NCI-H748 (cell line): Measurements from ENCODE around the gene NT5DC3.

Source experiments
- DNase-seq: peaks from one replicate; lab custom pipeline; 2025; ENCODE audit not compliant: unreplicated experiment; lab: John Stamatoyannopoulos, UW

NT5DC3 gene

GRCh38 chr12:103840876-103841689 lies at the start of gene NT5DC3:
NT5DC3 (minus strand) TSS chr12:103841234; CDS start chr12:103841156, 78 bp downstream.
- DNase-seq, result peak; percentile 90

DNA sequence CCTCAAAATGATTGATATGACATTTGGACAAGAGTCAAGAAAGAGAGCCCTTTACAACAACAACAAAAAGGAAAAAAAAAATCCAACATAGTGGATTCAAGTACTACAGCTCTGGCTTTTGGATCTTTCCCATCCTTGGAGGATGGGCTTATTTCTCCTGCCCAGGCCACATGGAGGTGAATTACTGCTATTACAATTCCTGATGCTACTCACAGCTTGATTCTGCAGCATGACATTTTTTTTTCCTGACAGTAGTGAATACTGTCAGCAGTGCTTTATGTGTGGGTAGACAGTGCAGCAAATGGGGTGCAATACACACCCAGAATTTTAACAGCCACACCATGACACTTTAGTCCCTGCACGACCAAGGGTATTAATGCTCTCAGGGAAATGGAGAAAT lies 46.7 kb upstream of the NT5DC3 start:
- no peak for DNase-seq

- DNase-seq, result no peak
Observed at GRCh38 chr12:103886195-103886797, 45.3 kb upstream of the NT5DC3 start.

DNA sequence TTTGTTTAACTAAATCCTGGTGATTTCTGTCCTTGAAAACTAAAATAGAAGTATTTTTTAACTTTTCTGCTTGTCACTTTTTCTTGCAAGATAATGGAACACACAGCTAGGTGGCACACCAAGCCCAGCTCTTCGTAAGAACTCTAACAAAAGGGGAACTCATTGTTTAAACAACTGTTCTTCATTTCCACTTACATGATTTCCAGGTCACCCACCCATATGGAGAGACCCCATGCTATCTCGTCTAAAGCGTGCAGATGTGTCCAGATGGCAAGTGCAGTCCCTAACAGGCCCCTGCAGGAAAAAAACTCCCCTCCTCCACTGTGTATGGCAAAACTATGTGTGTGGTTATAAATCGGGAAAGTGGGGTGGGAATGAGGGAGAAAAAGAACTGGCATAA lies 43.3 kb upstream of the NT5DC3 start:
- DNase-seq, result peak; percentile 52

GRCh38 chr12:103883908-103884307 lies 42.9 kb upstream of the NT5DC3 start:
- no peak for DNase-seq

DNA sequence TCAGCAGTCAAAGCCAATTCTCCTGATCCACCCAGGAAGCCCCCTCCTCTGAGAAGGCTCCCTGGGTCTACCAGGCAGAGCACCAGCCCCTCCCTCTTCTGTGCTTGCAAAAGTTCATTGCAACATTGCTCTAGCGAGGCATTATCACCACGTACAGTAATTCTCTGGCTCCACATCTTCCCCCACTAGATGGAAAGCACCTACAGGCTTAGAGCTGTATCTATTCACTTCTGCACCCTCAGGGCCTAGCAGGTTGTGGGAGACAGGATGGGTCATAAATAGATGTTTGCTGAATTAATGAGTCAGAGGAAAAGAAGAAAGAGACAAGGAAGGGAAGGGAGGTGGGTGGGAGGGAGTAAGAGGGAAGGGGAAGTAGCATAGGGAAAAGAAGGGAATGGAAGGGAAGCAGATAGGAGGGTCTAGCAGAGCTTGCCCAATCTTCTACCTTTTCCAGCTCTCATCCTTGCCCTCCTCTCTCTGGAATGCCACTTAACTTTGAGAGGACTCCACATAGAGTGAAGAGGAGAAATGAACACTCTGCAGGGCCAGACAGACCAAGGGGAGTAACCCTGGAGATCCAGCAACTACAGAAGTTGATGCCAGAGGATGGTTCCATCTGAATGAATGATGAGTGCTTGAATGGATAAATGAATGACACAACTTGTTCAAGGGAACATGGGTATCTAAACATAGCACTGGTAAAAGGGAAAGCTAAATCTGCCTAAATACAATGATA lies 42.0 kb upstream of the NT5DC3 start:
- no peak for DNase-seq

DNA sequence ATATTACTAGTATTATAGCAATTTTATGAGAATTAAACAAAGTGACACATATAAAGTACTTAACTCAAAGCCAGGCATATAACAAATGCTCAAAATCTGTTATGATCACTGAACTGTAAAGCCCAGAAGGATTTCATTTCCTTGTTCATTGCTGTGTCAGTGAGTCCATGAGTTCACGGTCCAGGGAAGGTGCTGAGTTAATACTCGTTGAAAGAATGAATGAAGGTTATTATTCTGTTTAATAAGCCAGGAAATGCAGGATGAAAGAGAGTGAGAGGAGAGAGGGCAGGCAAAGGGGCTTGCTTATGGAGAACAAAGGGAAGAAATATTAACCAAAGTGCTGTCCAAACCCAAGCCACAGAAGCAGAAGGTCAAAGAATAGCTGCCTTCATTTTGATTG lies 40.2 kb upstream of the NT5DC3 start:
- DNase-seq, result no peak

DNA sequence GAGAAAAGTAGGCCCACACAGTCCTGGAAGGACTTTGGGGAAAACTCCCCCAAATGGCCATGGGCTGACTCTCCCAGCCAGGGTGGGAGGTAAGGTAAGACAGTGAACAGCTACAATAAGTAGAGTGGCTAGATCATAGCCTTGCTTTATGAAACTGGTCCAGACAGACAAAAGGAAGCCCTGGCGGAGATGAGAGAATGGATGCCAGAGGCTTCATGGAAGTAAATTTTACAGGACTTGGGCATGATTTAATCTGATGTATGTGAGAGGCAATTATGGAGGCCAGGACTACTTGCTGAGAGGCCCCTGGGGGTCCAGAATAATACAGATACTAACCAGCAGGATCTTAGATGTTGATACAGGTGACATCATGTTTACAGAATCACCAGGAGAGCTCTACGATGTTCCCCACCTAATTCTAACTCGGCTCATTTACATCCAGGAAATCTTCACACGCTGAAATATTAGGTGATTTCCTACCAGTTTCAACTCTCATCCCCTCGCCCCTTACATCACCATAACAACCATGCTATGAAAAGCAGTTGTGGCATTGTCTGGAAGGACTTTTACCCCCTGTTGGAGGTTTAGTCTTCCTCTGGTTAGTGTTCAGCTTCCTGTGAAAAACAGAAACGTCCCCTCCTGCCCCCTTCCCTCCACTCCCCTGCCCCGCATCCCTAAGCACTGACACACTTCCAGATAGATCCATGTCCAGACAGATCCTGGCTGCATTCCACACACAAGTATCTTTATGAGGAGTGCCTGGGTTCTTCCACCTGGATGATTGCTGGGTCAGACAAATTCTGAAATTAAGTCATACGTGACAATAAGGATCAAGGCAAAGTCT lies 39.5 kb upstream of the NT5DC3 start:
- peak; percentile 84 for DNase-seq

DNA sequence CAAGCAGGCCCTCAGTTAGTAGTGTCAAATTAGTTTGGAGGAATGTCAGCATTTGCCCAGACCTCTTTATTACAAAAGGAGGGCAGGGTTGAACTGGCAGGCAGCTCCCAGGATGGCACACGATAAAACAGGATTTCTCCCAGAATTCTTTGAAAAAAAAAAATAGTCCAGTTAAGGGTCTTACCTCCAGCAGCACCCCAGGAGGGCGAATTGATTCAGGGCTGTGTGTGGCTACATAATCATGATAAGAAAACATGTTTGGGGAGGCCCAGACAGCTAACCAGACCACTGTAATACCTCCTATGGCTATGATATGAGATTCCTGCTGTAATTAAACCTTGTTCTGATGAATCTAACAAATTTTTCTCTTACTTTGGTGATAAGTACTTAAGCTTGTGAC lies 38.8 kb upstream of the NT5DC3 start:
- no peak for DNase-seq

GRCh38 chr12:103879048-103879692 lies 38.1 kb upstream of the NT5DC3 start:
- DNase-seq, result no peak

- peak; percentile 84 for DNase-seq
Observed at GRCh38 chr12:103877934-103878510, 37.0 kb upstream of the NT5DC3 start.

- DNase-seq, result no peak
Observed at GRCh38 chr12:103877288-103877687, 36.3 kb upstream of the NT5DC3 start.

DNA sequence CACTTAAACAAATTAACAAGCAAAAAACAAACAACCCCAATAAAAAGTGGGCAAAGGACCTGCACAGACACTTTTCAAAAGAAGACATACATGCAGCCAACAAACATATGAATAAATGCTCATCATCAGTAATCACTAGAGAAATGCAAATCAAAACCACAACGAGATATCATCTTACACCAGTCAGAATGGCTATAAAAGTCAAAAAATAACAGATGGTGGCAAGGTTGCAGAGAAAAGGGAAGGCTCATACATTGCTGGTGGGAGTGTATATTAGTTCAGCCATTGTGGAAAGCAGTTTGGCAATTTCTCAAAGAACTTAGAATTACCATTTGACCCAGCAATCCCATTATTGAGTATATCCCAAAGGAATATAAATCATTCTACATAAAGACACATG lies 34.6 kb upstream of the NT5DC3 start:
- no peak for DNase-seq

DNA sequence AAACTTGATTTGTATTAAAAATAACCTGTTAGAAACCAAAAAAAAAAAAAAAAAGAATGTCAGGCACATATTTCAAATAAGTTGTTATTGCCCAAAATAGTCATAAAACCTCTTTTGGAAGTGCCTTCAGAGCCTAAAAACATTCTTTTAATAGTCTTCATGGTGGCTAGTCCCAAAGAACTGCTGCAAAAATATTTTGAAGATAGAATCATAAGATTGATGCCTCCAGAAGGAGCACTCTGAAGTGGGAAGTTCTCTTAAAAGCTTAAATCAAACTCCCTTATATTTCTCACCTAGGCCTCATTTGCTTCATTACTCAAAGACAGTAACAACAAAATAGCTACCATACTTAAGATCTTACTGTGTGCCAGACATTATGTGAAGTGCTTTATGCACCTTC lies 27.2 kb upstream of the NT5DC3 start:
- no peak for DNase-seq

GRCh38 chr12:103865151-103865730 lies 24.2 kb upstream of the NT5DC3 start:
- DNase-seq, result no peak

- DNase-seq, result no peak
Observed at GRCh38 chr12:103864710-103865109, 23.7 kb upstream of the NT5DC3 start.

DNA sequence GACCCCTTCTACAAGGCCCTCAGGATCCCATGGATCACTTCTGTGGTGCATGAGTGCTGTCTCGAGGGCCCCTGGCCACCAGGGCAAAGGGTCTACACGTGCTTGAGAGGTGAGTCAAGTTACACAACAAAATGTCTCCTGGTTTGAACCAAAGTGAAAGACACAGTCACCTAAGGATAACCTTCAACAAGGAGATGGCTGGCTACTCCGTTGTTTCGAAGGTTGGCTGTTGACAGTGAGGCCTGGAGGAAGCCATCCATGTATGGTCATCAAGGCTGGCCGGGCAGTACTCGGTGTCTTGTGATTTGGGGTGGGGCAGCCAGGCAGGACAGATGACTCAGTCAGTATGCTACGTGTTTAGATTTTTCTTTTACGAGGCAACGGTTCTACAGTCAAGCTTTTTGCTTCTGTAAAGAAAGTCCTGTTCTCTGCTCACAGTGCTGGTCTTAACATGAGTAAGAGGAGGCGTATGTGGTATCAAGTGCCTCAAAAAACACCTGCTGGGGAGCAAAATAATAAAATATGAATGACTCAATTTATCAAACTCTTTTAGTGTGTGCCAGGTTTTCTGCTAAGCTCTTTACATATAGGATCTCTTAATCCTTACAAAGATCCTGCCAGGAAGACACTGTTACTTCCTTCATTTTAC lies 18.0 kb upstream of the NT5DC3 start:
- no peak for DNase-seq

DNA sequence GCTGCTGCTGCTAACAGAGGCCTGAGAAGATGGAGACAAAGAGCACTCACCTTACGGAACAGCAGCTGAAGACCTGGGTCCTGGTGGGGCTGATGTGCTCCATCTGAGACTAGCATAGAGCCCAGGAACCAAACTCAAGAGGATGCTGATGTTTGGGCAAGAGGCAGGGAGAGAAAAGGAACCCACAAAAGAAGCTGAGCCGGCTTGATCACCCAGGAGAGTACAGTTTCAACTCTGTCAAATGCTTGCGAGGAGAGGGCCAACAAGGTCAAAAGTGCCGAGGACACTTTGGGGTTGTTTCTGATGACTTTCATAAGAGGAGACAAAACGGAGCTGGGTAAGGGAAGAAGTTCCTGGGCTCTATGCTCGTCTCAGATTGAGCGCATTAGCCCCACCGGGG lies 17.3 kb upstream of the NT5DC3 start:
- DNase-seq, result no peak

- no peak for DNase-seq
Observed at GRCh38 chr12:103857164-103857563, 16.1 kb upstream of the NT5DC3 start.
